NCI-H187 (cell line): ENCODE measurements around the gene USP48.

Experiments
- DNase-seq, 2 experiments: peaks; one replicate each; lab custom pipeline; 2025; lab: John Stamatoyannopoulos, UW

Gene USP48

DNA sequence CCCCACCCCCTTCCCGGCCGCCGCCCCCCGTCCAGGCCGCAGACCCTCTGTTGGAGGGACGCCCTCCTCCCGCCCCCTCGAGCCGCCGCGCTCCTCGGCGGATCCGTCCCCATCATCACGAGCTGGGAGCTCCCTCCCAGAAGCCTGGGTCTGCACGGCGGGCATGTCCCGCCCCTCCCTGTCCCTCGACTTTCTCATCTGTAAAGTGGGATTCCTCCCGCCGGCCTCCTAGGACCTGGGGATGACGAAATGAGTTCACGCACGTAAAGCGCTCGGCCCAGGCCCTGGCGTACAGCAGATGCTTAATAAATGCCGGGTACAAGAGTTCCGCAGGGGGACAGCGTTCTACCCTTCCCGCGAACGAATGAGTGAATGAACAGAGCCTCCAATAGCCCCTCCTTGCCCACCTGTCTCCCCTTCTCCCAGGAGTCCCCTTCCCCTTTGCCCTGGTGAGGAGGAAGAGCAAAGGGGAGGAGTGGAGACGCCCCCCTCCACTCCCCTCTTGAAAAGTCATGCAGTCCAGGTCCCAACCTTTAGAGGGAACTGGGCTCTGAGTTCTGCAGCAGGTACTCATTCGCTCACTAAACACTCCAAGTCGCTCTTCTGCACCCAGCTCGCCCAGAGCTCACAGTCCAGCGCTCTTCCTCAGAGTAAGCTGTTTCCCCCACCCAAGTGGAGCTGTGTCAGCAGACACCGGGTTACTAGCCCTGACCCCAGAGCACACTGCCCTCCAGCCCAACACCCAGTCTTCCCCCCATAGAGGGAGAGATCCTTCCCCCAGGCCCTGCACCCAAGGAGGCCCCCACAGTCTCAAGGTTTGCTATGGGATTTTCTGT, 130.6 kb downstream of the USP48 start:
- DNase-seq: no peak

DNA sequence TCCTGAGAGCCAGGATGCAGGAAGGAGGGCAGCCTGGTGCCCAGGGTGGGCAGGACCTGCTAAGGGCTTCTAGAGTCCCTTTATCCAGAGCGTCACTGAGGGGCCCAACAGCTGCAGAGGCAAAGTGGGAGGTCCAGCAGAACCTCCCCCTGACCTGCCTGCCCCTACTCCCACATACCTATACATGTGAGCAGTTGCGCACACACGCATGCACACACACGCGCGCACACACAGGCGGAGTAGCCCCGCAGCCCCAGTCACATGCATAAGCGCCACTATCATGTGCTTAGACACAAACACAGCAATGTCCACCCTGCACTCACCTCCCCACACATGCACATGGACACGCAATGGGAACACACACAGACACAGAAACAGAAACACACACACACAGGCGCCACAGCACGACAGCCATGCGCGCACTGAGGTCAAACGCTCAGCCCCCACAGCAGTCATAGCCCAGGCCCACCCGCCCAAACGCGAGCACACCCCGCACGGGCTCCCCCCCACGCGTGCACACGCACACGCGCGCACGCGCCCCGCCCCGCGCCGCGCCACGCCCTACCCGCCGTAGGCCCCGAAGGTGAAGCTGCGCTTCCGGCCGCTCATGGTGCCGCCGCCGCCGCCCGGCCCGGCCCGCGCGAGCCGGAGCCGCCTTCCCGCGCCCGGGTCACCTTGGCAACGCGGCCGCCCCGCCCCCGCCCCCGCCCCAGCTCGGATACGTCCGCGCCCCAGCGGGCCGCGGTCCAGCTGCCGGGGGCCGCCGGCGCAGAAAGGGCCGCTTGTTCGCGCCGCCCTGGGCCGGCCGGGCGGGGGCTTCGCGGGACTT, 131.5 kb downstream of the USP48 start:
- DNase-seq: peak in 1 of 2 experiments; percentile 14

DNA sequence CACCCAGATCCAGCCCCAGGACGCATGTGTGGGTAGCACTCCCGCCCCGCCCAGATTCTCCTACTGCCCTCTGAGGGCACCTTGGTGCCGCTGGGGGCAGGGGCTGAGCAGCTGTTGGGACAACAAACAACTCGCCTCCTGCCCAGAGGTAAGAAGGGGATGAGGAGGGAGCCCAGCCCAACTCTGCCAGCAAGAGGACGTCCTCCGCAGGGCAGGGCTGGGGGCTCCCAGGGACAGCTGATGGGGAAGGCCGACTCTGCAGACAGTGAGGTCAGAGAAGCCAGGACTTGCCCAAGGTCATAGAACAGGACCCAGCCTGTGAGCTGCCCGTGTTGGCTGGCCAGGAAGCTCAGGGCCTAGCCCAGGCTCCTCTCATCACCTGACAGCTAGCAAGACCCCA, 132.5 kb downstream of the USP48 start:
- DNase-seq: no peak

DNA sequence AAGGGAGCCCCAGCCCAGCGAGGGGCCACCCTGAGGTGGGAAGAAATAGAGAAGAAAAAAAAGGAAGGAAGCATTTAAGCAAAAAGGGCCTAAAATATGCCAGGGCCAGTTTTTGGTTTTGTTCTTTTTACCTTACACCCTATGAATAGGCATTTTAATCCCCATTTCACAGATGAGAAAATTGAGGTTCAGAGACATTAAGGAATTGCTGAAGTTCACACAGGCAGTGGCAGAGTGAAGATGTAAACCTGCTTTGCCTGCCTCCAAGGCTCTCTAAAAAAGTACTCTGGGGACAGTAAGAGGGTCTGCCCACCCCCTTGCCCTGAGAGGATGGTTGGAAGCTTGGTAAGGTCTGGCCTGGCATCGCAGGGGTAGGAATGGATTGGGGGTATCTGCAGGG, 133.6 kb downstream of the USP48 start:
- no peak for DNase-seq

DNA sequence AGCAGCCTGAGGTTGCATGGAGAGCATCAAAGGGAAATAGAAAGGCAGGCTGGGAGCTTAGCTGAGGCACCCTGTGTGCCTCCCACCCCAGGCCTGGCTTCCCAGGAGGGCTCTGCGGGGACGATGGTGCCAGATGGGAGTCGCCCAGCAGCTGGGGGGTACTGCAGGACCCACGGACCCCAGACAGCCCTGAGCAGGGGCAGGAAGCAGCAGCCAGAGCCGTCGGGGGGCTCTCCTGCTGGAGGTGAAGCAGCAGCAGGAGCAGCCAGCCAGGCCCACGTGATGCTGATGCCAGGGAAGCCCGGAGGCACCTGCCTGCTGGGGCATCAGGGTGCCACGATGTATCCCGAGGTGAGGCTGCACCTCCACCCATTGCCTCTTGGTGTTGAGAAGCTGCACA, 134.2 kb downstream of the USP48 start:
- no peak for DNase-seq

DNA sequence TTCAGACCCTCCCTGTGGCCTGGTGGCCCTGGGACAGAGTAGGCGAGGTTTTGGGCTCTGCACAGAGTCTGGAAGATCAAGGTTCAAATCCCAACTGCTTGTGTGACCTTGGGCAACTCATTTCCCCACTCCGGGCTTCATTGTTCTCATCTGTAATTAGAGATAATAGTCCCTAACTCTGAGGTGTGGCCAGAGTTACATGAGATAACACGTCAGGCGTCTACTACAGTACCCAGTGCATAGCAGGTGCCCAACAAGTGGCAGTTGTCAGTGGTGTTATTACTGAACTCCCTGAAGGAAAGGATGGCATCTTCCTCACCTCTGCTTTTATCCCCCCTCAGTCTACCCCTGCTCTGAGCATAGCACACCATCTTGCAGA, 134.6 kb downstream of the USP48 start:
- no peak for DNase-seq

DNA sequence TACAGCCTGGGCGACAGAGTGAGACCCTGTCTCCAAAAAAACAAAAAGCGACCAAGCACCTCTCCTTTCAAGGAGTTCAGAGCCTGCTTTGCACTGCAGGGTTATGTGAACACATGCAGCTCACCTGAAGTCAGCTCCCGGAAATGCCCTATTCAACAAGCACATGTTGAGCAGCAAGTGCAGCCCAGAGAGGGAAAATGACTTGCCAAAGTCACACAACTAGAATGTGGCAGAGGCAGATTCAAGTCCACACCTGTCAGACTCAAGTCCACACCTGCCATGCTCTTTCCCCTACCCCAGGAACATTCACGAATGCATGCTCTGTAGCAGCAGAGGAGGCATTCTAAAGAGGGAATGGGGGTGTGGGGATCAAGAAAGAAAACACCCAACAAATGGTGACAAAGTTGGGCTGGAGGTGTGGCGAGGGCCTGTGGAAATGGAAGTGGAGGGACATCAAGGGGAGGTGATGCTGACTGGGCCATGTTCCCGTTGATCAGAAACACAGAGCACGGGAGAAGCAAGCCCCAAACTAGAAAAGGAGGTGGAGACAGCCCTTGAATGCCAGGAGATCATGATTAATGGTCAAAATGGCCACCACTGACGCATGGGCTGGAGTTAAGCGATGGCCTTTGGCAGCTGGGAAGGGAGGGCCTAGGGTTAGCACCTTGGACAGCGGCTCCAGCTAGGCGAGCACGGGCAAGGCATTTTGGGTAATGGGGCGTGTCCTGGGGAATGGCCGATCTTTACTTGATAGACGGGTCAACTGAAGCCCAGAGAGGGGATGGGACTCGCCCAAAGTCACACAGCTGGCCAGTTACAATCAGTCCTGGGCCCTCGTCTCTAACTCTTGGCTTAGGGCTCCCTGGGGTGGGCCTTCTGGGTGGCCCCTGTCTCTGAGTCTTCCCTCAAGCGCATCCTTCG, 135.3 kb downstream of the USP48 start:
- DNase-seq: no peak

DNA sequence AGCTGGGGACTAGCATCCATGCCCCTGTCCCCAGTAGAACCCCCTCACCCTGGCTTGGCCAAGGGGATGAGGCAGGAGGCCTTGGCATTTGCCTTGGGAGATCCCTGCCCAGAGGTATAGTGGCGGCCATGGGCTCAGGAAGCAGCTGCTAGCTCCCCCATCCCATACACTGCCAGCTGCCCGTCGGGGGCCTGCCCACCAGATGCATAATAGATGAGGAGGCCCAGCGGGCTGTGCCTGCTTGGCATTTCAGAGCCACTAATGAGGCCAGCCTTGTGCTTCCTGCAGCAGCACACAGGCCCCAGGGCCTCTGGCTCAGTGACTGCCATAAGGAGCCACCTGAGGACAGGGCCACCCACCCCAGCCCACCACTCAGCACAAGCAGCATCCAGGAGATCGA, 137.4 kb downstream of the USP48 start:
- DNase-seq: no peak

DNA sequence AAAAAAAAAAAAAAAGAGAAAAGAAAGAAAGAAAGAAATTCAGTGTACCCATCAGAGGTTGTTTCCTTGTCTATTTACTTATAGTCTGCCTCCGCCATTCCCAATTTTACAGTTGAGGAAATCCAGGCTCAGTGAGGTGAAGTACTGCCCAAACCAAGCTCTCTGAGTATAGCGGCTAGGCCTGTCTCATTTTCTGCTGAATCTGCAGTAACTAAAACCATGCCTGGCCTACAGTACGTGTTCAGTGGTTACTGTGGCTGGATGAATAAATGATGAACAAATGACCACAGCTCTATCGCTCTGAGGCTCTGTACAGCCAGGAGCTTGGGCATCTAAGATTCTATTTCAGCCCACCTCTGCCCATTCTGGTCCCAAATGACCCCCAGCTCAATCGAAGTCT, 138.0 kb downstream of the USP48 start:
- DNase-seq: no peak

DNA sequence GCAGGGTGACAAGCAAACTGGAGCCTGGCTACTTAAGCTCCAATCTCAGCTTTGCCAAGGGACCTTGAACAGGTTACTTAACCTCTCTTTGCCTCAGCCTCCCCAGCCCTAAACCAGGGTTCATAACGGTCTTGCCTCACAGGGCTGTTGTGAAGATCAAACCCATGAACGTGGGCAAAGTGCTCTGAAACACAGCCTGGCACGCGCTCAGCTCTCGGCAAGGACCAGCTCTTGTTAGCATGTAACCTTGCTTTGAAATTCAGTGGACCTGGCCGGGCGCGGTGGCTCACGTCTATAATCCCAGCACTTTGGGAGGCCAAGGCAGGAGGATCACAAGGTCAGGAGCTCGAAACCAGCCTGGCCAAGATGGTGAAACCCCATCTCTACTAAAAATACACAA, 138.6 kb downstream of the USP48 start:
- no peak for DNase-seq

DNA sequence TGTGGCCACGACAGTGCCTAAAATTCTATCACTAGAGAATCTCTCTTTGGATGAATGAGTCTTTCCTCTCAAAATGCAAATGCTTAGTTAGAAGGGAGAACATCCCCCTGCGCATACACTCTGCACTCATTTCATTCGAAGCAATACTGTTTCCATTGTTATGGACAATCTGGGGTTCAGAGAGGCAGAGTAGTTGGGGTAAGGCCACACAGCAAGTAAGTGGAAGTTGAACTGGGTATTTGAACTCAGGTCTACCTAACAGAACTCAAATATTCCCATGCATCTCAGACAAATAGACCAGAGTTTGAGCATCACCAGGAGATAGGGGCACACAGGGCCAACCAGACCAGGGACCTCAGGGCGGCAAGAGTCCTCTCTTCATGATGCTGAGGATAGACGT, 139.3 kb downstream of the USP48 start:
- DNase-seq: no peak

DNA sequence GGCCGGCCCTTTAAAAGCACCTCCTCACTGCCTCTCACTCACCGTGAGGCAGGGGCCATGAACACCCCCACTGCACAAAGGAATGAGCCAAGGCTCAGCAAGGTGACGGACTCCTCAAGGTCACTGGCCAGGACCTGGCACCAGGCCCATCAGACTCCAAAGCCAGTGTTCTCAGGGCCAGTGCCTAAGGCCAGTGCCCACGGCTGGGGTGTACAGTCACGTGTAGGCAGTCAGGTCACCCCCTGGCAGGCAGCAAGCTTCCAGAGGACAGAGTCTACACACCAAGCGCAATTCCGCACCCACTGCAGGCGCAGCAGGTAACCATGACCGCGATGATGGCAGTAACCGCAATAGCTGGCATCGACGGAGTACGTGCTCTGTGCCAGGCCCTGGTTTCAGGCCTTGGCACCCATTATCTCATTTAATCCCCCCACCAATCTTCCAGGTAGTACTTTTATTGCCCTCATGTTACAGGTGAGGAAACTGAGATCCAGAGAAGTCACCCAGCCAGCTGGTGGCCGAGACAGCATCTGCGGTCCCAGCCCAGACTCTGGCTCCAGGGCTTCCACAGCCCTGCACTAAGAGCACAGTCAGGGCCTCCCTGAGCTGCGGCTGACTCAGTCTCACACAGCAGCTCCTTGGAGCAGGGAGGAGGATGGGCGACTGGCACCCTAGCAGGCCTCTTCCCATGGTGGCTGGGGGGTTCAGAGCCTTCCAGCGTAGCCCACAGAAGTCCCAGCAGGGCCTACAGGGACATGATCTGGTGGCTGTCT, 140.8 kb downstream of the USP48 start:
- DNase-seq: no peak

DNA sequence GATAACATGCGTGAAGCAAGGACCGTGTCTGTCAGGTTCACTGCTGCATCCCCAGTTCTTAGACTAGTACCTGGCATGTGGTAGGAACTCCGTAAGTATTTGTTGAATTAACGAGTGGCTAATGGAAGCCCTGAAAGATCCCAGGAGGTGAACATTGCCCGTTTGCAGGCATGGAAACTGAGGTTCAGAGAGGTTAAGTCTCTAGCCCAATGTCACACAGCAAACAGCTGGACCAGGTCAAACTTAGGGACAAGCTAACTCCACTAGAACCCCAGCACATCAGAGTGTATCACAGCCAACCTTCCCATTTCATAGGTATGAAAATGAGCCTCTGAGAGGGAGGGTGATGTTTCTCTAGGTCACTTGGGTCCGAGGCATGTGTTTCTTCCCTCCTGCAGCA, 141.4 kb downstream of the USP48 start:
- DNase-seq: no peak

DNA sequence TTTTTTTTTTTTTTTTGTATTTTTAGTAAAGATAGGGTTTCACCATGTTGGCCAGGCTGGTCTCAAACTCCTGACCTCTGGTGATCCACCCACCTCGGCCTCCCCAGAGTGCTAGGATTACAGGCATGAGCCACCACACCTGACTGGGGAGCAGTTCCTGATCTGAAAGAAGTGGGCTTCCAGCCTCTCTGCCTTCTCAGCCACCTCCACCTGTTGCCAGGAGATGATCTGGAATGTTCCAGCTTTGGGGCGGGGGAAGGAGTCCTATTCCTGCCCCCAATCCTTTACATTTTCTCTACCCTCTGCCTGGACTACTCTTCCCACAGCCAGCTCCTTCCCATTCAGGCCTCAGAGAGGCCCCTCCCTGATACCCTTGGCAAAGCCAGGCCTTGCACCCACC, 141.9 kb downstream of the USP48 start:
- DNase-seq: no peak

DNA sequence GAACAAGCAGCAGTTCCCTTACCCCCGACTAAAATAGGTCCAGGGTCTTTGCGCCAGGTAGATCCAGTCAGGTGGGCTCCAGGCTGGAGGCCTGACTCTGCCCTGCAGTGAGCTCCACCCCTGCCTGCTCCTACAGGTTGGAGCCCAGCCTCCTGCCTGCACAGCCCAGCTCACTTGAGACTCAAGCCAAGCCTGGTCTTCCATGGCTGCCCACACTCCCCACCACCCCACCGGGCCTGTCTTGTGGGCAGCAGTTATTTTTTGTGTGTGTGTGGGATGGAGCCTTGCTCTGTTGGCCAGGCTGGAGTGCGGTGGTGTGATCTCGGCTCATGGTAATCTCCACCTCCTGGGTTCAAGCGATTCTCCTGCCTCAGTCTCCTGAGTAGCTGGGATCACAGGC, 142.3 kb downstream of the USP48 start:
- DNase-seq: no peak

DNA sequence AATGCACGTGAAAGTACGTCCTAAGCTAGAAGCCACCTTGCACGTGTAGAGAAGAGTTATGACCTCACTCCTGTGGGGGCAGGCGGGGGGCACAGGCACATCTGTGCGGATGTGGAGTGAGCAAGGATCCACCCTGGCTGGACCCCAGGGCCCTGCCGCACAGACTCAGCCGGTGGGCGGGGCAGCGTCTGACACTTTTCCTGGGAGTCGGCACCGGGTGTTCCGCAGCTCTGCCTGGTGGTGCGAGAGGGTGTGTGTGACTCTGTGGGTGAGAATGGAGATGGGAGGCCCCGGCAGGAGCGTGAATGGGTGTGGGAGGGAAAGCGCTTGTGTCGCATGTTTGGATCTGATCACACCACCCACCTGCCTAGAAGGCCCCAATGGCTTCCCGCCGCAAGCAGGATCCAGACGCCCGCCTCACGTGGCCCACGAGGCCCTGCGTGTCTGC, 143.3 kb downstream of the USP48 start:
- DNase-seq: no peak

DNA sequence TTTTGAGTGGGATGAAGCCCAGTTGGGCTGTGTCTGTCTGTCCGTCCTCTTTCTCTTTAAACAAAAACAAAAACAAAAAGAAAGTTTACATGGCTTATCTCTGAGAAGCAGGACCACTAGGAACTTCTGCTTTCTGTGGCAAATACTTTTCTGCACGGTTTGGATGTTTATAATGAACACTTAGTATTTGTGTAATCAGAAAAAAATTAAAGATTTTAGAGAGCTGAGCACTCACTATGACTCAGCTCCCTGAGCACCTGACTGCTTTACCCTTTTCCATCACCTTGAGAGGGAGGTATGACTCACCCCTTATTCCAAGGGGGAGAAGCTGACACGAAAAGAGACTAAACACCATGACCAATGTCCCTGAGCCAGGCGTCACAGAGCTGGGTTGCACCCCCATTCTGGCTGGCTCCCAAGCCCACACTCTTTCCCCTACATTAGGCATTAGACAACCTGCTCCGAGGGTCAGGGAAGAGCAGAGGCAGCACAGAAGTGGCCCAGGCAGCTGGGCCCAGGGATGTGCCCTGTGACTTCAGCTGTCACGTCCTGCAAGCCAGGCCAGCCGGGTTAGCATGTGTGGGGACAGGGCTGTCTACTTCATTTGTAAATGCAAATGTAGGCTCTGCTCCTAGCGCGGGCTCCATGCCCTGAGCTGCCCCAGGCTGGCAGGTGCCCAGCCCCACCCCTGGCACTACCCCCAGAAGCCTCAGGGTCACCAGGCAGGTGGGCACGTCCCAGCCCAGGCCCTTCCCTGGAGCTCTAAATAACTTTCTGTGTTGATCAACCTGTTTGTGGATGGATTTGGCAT, 144.2 kb downstream of the USP48 start:
- no peak for DNase-seq

DNA sequence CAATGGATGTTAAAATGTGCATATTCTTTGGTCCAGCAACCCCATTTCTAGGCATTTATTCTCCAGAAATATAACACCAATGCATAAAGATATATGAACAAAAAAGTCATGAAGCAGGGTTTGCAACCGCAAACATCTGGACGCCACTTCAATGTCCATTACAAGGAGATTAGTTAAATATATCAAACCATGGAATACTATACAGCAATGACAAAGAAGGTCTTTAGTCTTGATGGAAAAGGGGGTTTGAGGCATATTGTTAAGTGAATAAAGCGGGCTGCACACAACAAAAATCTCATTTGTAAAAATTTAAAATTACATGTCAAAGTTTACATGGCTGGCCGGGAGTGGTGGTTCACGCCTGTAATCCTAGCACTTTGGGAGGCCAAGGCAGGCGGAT, 145.4 kb downstream of the USP48 start:
- no peak for DNase-seq

DNA sequence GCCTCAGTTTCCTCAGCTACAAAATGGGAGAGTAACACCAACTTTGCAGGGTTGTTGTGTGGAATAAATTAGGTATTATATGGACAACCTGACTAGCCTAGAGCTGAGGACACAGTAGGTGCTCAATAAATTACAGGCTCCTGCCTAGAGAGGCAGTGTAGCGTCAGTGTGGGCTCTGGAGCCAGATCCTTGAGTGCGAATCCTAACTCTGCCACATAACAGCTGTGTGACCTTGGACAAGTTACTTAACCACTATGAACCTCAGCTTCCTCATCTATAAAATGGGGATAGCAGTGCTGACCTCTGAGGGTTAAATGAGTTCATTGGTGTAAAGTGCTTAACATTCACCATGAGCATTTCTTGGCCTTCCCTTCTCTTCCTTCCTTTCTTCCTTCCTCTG, 146.9 kb downstream of the USP48 start:
- no peak for DNase-seq

DNA sequence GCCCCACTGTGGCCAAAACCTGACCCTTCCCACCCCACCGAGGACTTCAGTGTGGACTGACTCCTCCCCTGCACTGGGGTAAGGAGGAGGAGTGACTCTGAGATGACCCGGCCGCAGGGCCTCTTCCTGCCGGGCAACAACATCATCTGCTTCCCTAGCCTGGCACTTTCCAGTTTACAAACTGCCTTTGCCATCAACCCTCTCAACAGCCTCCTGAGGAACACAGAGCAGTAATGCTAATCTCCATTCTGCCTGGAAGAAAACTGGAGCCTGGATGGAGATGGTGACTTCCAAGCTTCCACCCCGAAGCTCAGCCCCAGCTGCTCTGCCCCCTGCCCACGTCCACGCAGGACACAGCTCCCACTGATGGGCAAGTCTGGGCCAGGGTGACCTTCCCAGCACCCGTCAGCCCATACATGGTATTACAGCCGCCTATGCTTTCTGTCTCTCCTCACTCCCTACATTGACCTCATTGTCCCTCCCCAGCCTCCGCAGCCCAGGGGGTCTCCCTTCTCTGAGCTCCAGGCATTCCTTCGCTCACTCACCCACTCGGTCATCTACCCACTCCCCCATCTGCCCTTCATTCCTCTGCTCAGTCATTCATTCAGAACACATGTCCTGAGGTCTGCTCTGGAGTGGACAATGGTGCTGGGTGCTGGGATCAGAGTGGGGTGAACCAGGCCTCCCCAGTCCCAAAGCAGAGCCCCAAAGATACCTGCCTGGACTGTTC, 148.0 kb downstream of the USP48 start:
- DNase-seq: no peak
